ENCODE data around the gene GSK3B.

- TF ChIP-seq PATZ1 (CRISPR knock-in tag; IDR thresholded peaks at IDR 0.05; ENCODE audit: borderline replicate concordance) (no peak), CREB5 (CRISPR knock-in tag; IDR thresholded peaks at IDR 0.05; ENCODE audit: low read depth) (no peak), ZFP3 (CRISPR knock-in tag; IDR thresholded peaks at IDR 0.05) (no peak), RARB (CRISPR knock-in tag; IDR thresholded peaks at IDR 0.05) (no peak), ISL1 (CRISPR knock-in tag; IDR thresholded peaks at IDR 0.05) (no peak), BACH2 (CRISPR knock-in tag; IDR thresholded peaks at IDR 0.05; ENCODE audit: borderline replicate concordance) (no peak), PPARA (CRISPR knock-in tag; IDR thresholded peaks at IDR 0.05; ENCODE audit: borderline replicate concordance) (no peak), TCF4 (CRISPR knock-in tag; IDR thresholded peaks at IDR 0.05; ENCODE audit: borderline replicate concordance) (no peak), ZFP30 (CRISPR knock-in tag; IDR thresholded peaks at IDR 0.05) (no peak), CSRNP3 (CRISPR knock-in tag; IDR thresholded peaks at IDR 0.05) (no peak), SNAI2 (CRISPR knock-in tag; IDR thresholded peaks at IDR 0.05) (no peak), CSDC2 (CRISPR knock-in tag; IDR thresholded peaks at IDR 0.05) (no peak), GLIS3 (CRISPR knock-in tag; IDR thresholded peaks at IDR 0.05) (no peak), ZNF565 (CRISPR knock-in tag; conservative IDR thresholded peaks at IDR 0.05; ENCODE audit: low read depth) (no peak)
Measured at GRCh38 chr3:119782460-119782859, 311.8 kb downstream of the GSK3B start.
